NCI-H2081 treated with DMSO at 0.1 percent for 48 hours (cell line): ENCODE measurements around the gene BSG.

Experiments used
- DNase-seq: peaks from one replicate; lab custom pipeline; 2025; lab: John Stamatoyannopoulos, UW

The BSG gene

DNA sequence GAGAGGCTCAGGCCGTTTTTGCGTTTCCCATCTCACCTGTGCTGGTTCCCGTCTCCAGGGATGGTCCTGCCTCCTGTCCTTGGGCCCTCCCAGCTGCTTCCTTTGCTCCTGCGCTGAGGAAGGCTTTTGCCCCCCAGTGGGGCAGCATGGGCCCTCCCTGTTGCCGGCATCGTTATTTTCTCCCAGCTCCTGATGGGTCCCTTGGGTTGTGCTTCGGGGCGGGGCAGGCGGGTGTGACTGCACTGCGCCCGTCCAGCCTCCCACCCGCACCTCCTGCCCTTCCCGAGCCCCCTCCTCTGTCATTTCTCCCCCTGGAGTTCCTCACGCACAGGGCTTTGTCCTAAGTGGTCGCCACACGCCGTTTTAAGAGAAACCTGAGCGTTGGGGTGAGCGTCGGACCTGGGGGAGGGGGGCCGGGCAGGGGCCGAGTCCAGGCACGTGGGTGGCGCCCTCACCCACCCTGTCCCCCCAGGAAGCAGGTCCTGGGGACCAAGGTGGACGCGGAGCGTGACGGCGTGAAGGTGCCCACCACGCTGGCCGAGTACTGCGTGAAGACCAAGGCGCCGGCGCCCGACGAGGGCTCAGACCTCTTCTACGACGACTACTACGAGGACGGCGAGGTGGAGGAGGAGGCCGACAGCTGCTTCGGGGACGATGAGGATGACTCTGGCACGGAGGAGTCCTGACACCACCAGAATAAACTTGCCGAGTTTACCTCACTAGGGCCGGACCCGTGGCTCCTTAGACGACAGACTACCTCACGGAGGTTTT is 31.3 kb upstream of the BSG start:
- no peak for DNase-seq

DNA sequence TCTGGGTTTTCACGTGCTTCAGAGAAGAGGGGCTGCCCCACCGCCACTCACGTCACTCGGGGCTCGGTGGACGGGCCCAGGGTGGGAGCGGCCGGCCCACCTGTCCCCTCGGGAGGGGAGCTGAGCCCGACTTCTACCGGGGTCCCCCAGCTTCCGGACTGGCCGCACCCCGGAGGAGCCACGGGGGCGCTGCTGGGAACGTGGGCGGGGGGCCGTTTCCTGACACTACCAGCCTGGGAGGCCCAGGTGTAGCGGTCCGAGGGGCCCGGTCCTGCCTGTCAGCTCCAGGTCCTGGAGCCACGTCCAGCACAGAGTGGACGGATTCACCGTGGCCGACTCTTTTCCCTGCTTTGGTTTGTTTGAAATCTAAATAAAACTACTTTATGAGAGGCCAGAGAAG is 30.7 kb upstream of the BSG start:
- no peak for DNase-seq

DNA sequence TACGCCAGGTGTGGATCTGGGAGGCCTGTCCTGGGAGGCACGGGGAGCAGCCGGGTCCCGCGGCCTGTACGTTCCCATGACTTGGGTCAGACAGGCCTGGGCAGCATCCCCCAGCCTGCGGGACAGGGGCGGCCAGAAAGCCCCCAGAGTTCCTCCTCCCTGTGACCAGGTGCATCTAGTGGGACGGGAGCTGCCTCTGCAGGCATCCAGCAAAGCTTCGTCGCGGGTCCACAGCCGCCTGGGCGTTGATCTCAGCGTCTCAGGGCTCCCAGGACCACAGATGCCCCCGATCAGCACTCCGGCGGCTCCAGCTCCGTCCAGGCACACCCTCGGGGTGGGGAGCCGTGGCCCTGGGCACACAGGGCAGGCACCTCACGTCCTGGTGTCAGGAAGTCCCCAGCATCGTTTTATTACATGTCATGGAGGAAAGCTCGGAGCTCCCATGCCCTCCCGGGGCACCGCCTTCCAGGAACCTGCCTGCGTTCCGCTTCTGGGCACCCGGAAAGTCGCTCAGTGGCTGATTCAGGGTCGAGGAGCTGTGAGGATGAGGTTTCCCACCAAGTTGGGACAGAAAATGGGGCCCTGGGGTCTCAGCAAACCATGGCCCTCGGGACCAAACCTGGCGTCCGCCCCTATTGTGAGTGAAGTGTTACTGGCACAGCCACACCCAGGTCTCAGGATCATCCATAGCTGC is 30.1 kb upstream of the BSG start:
- DNase-seq = no peak

DNA sequence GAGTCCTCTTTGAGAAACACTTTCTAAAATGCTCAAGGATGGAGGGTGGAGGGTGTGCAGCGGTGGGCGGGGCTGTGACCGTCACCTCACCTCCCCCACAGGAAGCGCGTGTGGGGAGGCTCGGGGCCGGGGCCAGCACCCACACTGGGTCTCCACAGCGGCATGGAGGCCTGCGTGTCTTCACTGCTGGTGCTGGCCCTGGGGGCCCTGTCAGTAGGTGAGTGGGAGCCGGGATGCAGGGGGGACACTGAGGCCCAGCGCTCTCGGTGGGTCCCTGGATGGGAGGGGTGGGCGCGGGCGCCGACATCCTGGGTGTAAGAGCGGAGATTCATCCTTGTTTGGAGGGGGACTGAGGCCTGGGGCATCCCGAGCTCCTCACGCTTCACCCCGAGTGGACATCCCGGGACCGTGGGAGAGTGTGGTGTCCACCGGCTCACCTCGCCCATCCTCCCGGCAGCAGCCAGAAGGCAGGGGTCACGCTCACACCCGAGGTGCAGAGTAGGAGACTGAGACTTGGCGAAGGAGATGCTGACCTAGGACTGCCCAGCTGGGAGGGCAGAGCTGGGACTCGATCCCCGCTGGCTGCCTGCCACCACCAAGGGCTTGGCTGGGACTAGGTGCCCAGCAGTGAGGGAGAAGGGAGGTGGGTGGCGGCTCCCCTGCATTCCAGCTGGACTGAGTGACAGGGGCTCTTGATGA is 28.3 kb upstream of the BSG start, which contains the start of gene GZMM:
Gene GZMM (plus strand): TSS at position 144 of the 699 bp plus-strand sequence. CDS start 19 bp downstream, at position 163.
- no peak for DNase-seq

DNA sequence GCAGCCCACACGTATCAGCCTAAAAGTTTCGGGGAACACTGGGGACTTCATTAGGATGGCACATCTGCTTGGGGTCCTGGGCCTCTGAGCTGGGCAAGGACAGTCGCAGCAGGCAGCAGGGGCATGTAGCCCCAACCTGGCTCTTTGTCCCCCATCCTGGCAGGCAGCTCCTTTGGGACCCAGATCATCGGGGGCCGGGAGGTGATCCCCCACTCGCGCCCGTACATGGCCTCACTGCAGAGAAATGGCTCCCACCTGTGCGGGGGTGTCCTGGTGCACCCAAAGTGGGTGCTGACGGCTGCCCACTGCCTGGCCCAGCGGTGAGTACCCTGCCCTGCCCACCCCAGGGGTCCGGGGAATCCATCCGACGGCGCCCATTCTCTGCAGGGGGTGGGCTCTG is 25.3 kb upstream of the BSG start:
- no peak for DNase-seq

DNA sequence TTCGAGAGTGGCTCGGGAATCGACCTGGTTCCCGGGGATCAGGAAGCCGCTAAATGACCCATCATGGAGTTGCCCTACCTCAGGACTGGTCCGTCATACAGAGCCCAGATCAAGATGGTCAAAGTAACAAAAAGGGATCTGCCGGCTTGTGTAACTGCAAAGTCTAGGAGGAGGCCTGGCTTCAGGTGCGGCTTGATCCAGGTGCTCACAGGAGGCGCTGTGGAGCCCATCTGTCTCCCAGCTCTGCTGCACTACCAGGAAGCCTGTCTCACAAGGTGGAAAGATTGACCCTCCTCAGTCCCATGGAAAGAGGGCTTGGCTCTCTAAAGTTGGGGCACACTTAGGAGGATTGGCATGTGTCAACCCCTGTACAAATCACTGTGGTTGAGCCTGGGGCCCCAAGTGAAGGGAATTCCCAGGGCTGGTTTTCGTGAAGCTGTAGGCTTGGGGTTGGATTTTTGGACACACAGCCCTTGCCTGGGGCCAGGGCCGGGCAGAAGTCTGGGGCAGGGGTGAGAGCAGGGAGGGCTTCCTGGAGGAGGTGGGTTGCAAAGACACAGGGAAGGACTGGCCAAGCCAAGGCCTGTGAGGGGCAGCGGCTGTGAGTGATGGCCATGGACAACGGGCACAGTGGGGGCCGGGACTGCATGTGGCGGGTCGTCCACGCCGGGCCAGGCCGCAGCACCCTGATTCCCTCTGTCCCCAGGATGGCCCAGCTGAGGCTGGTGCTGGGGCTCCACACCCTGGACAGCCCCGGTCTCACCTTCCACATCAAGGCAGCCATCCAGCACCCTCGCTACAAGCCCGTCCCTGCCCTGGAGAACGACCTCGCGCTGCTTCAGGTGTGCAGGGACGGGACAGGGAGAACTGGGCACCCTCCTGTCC is 24.3 kb upstream of the BSG start:
- DNase-seq = no peak

DNA sequence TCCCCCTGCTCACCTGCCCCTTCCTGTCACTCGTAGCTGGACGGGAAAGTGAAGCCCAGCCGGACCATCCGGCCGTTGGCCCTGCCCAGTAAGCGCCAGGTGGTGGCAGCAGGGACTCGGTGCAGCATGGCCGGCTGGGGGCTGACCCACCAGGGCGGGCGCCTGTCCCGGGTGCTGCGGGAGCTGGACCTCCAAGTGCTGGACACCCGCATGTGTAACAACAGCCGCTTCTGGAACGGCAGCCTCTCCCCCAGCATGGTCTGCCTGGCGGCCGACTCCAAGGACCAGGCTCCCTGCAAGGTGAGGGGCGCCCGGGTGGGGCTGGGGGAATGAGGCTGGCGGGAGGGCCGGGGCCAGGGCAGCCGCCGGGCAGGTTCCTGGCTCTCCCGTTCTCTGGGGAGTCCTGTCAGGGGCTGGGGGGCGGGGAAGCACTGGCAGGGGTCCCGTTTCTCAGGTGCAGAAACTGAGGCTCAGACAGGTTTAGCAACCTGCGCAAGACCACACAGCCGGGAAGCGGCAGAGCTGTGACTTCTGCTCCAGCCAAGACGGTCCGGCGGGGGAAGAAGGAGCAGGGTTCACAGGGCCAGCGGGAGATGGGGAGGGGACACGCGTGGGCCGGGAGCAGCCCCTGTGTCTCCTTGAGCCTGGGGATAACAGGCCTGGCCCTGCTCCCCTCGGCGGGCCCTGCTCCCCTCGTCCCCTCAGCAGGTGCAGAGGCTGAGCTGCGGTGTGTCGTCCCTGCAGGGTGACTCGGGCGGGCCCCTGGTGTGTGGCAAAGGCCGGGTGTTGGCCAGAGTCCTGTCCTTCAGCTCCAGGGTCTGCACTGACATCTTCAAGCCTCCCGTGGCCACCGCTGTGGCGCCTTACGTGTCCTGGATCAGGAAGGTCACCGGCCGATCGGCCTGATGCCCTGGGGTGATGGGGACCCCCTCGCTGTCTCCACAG is 23.2 kb upstream of the BSG start:
- no peak for DNase-seq

DNA sequence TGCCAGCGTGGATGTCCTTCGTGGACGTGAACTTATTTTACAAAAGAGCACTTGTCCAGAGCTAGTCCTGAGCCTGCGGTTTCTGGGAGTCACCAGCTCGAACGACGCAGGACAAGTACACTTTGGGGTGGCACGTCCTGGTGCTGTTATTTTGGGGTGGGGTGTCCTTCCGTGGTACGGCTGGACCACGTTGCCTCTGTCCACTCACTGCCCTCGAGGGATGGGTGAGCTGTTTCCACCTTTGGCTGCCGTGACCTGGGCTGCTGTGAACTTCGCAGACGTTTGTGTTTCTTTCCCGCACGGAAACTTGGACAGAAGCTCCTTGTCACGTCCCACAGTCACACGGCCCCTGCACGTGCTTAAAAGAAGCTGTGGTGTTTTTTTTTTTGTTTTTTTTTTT is 17.6 kb upstream of the BSG start:
- DNase-seq = no peak

DNA sequence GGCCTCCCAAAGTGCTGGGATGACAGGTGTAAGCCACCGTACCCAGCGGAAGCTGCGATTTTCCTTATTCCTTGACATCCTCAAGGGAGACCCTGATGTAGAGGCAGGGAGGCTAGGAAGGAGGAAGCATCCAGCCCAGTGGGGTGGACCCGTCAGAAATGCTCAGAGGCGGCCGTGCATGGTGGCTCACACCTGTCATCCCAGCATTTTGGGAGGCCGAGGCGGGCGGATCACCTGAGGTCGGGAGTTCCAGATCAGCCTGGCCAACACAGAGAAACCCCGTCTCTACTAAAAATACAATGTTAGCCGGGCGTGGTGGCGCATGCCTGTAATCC is 17.0 kb upstream of the BSG start:
- no peak for DNase-seq

DNA sequence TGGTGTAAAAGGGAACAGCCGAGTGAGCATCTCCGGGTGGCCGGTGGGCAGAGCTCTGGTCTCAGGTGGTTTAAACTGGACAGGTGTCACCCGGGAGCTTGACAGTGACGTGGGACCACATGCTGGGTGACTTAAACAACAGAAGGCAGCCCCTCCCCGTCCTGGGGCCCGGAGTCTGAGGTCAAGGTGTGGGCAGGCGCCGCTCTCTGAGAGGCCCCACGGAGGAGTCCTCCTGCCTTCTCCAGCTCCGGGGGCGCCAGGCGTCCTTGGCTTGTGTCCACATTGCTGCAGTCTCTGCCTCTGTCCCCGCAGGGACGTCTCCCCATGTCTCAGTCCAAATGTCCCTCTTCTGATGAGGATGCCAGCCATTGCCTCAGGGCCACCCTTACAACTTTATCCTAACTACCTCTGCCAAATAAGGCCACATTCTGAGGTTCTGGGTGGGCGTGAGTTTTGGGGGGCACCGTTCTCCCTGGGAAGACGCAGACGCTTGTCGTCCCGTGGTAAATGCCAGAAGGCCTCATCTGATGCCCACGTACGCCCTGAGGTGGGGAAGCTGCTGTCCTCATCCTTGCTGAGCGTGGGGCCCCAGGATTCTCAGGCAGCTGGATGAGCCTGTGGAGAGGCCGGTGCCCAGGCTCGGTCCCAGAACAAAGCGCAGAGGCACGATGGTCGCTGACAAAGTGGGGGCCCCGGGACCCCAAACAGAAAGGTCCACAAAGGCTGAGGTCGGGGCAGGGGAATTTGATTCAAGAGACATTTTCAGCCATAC is 15.6 kb upstream of the BSG start:
- DNase-seq = no peak

DNA sequence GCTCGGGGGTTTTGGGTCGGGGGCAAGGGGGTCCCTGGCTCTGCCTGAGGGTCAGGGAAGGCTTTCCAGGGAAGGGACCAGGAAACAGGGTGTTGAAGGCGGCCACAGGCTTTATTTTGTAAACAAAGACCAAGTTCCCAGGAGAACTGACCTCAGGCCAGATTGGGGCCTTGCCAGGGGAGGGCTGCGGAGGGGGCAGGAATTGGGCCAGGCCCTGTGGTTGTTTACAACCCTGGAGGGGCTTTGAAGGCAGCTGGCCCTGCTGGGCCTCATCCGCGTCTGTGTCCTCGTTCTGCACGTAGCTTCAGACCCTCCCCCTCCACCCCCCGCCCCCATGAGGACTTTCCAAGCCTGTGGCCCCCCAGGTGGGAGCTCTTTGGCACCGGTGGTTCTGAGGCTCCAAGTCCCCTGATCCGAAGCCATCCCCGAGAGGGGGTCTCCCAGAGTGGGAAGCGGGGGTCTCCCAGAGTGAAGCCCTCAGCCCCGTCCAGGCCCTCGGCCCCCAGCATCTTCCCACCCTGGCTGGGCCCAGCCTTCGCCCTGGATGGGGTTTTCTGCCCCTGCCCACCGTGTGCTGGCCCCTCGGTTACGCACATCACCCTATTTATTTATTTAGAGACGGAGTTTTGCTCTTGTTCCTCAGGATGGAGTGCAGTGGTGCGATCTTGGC is 13.5 kb upstream of the BSG start:
- no peak for DNase-seq

DNA sequence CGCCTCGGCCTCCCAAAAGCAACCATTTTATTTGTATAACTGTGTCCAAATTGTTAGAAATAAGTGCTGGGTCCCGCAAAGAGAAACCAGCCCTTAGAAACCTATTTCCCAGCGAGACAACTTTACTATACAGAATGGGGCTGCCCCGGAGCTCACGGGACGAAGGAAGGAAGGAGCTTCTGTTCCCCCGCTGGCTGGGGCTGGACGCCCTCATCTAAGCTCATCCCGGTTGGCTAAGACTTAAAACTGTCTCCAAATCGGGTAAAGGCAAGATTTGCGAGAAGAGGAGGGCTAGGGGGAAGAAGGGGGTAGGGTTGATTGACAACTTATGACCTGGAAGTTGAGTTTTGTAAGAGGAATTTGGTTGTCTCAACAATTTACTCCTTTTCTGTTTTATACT is 12.3 kb upstream of the BSG start:
- DNase-seq = no peak

DNA sequence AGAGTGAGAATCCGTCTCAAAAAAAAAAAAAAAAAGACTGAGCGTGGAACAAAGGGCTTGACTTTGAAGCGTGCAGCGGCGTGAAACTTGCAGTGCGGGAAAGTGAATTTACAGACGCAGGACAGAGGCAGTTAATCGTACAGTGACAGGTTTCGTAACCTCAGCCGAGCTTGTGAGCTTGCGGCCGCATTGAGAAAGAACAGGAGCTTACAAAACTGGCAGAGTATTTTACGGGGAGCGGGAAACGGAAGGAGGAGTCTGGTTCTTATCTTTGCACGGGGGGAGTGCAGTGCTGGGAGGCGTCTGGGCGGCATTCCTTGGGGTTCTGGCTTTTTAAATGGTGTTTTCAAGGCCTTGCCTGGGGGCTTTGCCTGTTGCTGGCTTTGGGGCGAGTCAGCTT is 6.0 kb upstream of the BSG start:
- no peak for DNase-seq

DNA sequence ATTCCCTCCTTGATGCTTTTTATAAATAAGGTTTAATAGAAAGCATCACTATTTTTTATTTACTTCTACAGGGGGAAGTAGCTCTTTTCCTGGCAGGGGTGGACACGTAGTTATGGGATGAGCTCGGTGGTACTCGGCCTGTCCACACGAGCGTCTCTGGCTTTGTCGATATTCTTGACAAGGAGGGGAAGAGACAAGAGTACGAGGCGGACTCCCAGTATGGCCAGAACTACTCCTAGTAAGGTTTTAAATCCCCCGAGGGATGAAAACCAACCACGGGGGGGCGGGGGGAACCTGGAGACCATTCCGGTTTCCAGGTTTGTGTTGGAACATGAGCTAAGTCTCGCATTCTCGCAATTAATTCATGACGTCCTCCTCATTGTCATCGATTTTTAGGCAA is 5.6 kb upstream of the BSG start:
- no peak for DNase-seq

DNA sequence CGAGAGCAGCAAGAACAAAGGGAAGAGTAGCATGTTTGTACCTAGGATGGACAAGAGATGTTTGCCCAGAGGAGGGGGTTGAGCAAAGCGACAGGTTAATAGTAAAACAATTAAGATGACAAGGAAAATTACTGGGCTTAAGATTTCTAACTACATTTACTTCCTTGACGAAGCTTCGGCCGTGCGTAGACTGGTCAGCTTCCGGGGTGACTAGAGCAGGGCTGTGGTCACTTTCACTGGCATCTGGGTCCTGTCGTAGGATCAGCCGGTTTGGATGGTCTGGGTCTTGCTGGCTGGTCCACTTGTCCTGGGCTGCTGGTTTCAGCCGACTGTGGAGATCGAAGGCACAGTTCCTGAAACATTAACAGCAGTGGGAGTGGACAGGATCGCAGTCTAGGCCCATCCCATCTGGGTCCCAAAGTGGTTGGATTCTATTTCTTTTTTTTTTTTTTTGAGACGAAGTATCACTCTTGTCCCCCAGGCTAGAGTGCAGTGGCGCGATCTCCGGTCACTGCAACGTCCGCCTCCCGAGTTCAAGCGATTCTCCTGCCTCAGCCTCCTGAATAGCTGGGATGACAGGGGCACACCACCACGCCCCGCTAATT is 5.0 kb upstream of the BSG start:
- no peak for DNase-seq

DNA sequence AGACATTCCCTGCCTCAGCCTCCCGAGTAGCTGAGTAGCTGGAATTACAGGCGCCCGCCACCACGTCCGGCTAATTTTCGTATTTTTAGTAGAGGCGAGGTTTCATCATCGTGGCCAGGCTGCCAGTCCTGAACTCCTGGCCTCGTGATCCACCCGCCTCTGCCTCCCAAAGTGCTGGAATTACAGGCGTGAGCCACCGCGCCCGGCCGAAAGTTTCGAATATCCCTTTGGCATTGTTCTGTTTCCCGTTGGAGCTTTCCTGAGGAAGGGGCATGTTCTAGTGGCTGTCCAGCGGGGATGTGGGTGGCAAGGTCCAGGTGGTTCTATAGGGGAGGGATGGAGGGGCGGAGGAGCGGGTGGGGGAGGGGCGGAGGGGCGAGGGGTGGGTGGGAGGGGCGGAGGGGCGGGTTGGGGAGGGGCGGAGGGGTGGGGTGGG is 2.1 kb upstream of the BSG start:
- no peak for DNase-seq

DNA sequence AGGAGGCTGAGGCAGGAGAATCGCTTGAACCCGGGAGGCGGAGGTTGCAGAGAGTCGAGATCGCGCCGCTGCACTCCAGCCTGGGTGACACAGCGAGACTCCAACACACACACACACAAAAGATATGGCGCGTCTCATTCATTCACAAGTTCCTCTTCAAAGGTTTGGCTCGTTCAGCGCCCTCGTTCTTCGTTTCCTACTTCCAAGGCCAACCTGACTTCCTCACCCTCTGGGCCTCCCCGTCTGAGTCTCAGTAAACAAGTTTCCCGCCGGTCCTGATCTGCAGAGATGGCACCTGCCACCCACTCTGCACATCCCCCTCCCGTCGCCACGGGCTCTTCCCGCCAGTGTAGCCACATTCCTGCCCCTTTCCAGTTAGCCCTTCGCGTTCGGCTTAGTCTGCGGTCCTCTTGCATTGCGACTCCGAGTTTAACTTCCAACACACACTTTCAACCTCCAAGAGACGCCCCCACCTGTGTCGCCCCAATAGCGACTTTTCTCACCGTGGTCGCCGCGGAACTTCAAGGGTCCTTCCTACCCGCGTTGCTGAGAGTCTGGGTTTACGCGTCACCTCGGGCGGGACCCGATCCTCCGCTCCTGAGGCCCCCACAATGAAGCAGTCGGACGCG is 1.3 kb upstream of the BSG start:
- no peak for DNase-seq

DNA sequence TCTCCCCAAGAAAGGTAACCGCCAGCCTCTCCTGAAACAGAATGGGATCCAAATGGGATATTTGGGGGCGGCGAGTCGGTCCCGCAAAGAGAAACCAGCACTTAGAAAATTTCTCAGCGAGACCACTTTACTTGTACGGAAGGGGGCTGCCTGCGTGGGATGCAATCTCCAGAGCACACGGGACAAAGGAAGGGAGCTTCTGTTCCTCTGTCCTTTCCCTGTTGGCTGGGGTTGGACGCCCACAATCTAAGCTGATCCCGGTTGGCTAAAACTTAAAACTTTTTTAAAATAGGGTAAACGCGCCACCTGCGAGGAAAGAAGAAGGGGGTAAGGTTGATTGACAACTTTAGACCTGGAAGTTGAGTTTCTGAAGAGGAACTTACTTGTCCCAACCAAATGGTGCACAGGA is 826 bp upstream of the BSG start:
- DNase-seq = no peak
